IPS DF 6.9 (cell line): ENCODE results near the gene DYNLT1.
"Not testable (repeated sequence)": the region's sequence is repeated elsewhere in the genome, so short reads cannot be mapped to it uniquely, and the experiment has no call there.

ENCODE experiments used
- DNase-seq: peaks from one replicate; pipeline ENCODE4 v3.0.0-alpha.2; 2013; ENCODE audit warnings: low read depth, low spot score
- H3K27ac ChIP-seq: one replicate; pipeline ENCODE4 v1.5.1; 2013; ENCODE audit warnings: low read length, control low read depth
- H3K27me3 ChIP-seq: 2 replicates; pipeline ENCODE4 v1.6.1; 2013; ENCODE audit warnings: mild to moderate bottlenecking, low read length; ENCODE audit not compliant: control insufficient read depth, insufficient read depth
- H3K36me3 ChIP-seq: 2 replicates; pipeline ENCODE4 v1.6.1; 2013; ENCODE audit warnings: low read length; ENCODE audit not compliant: control insufficient read depth, insufficient read depth
- H3K4me1 ChIP-seq: 2 replicates; pipeline ENCODE4 v1.6.1; 2013; ENCODE audit warnings: low read length; ENCODE audit not compliant: control insufficient read depth, insufficient read depth
- H3K4me3 ChIP-seq: 2 replicates; pipeline ENCODE4 v1.5.1; 2013; ENCODE audit warnings: mild to moderate bottlenecking, low read length
- H3K9me3 ChIP-seq: 2 replicates; pipeline ENCODE4 v1.6.1; 2013; ENCODE audit warnings: low read length, inconsistent platforms; ENCODE audit not compliant: control insufficient read depth, insufficient read depth
- WGBS: extraction: QIAGEN DNeasy Blood & Tissue Kit; methylation state at CpG from one replicate; pipeline ENCODE4 v1.1.7; 2013; ENCODE audit warnings: mixed read lengths, missing lambda C conversion rate; ENCODE audit not compliant: insufficient read length, insufficient coverage; 5-methylcytosine and 5-hydroxymethylcytosine counted together

DYNLT1 gene

GRCh38 chr6:158607411-158608170 is 37.0 kb downstream of the DYNLT1 start:
- no CpG with 5 or more reads among the region's 14 CpGs for WGBS
- Histone ChIP-seq H3K9me3 (no peaks in the 10 kb centered on the region), H3K27ac (no peak overlapping the region), H3K27me3 (no peaks in the 10 kb centered on the region), H3K4me3 (no peak overlapping the region), H3K36me3 (peaks cover 20% of the 10 kb centered on the region; the same call in 1 of the 2 replicates), H3K4me1 (peaks cover 8% of the 10 kb centered on the region)
- no peak for DNase-seq

GRCh38 chr6:158606935-158607334 is 37.6 kb downstream of the DYNLT1 start:
- Histone ChIP-seq H3K4me3 (no peak overlapping the region), H3K9me3 (no peaks in the 10 kb centered on the region), H3K27ac (no peak overlapping the region), H3K4me1 (peaks cover 8% of the 10 kb centered on the region), H3K36me3 (peaks cover 20% of the 10 kb centered on the region; the same call in 1 of the 2 replicates), H3K27me3 (no peaks in the 10 kb centered on the region)
- no CpG with 5 or more reads among the region's 7 CpGs for WGBS
- DNase-seq = no peak

- H3K27me3 ChIP-seq, H3K9me3 ChIP-seq, H3K4me3 ChIP-seq, H3K4me1 ChIP-seq, DNase-seq, H3K27ac ChIP-seq: not testable (repeated sequence)
- no CpG with 5 or more reads among the region's 15 CpGs for WGBS
- peaks cover 20% of the 10 kb centered on the region; the same call in 1 of the 2 replicates for H3K36me3 ChIP-seq
Measured at GRCh38 chr6:158606011-158606410, 38.5 kb downstream of the DYNLT1 start.

- Histone ChIP-seq H3K36me3 (peaks cover 17% of the 10 kb centered on the region; the same call in 1 of the 2 replicates), H3K4me3 (no peak overlapping the region), H3K27me3 (no peaks in the 10 kb centered on the region), H3K27ac (no peak overlapping the region), H3K9me3 (no peaks in the 10 kb centered on the region), H3K4me1 (no peaks in the 10 kb centered on the region)
- DNase-seq = peak; percentile 58
- no CpG with 5 or more reads among the region's 13 CpGs for WGBS
Measured at GRCh38 chr6:158605266-158605878, 39.2 kb downstream of the DYNLT1 start.

GRCh38 chr6:158604048-158604406 is 40.5 kb downstream of the DYNLT1 start:
- Histone ChIP-seq H3K27ac (no peak overlapping the region), H3K9me3 (no peaks in the 10 kb centered on the region), H3K4me3 (no peak overlapping the region), H3K27me3 (no peaks in the 10 kb centered on the region), H3K36me3 (peaks cover 12% of the 10 kb centered on the region; the same call in 1 of the 2 replicates), H3K4me1 (no peaks in the 10 kb centered on the region)
- WGBS = no CpG with 5 or more reads among the region's 6 CpGs
- DNase-seq = no peak

- no peaks in the 10 kb centered on the region for H3K27me3 ChIP-seq
- H3K4me3 ChIP-seq = no peak overlapping the region
- no peak overlapping the region for H3K27ac ChIP-seq
- H3K36me3 ChIP-seq = peaks cover 14% of the 10 kb centered on the region; the same call in 1 of the 2 replicates
- no peaks in the 10 kb centered on the region for H3K4me1 ChIP-seq
- no peaks in the 10 kb centered on the region for H3K9me3 ChIP-seq
- no CpG with 5 or more reads among the region's 15 CpGs for WGBS
- DNase-seq = no peak
Measured at GRCh38 chr6:158603261-158604047, 41.1 kb downstream of the DYNLT1 start.

GRCh38 chr6:158599635-158600034 is 44.9 kb downstream of the DYNLT1 start:
- Histone ChIP-seq H3K9me3 (no peaks in the 10 kb centered on the region), H3K4me1 (no peaks in the 10 kb centered on the region), H3K36me3 (peaks cover 7% of the 10 kb centered on the region; the same call in 1 of the 2 replicates), H3K27me3 (no peaks in the 10 kb centered on the region), H3K27ac (no peak overlapping the region), H3K4me3 (no peak overlapping the region)
- WGBS = no CpG with 5 or more reads among the region's 18 CpGs
- DNase-seq = no peak

GRCh38 chr6:158597565-158597964 is 47.0 kb downstream of the DYNLT1 start:
- Histone ChIP-seq H3K27me3 (no peaks in the 10 kb centered on the region), H3K27ac (no peak overlapping the region), H3K4me1 (no peaks in the 10 kb centered on the region), H3K36me3 (peaks cover 7% of the 10 kb centered on the region; the same call in 1 of the 2 replicates), H3K4me3 (no peak overlapping the region), H3K9me3 (no peaks in the 10 kb centered on the region)
- WGBS = no CpG with 5 or more reads among the region's 4 CpGs
- no peak for DNase-seq

GRCh38 chr6:158596861-158597260 is 47.7 kb downstream of the DYNLT1 start:
- H3K4me1 ChIP-seq = no peaks in the 10 kb centered on the region
- no CpG with 5 or more reads among the region's 6 CpGs for WGBS
- H3K27me3 ChIP-seq = no peaks in the 10 kb centered on the region
- H3K36me3 ChIP-seq = peaks cover 7% of the 10 kb centered on the region; the same call in 1 of the 2 replicates
- DNase-seq = no peak
- no peak overlapping the region for H3K27ac ChIP-seq
- no peaks in the 10 kb centered on the region for H3K9me3 ChIP-seq
- H3K4me3 ChIP-seq = no peak overlapping the region

GRCh38 chr6:158595223-158595622 is 49.3 kb downstream of the DYNLT1 start:
- H3K4me1 ChIP-seq = no peaks in the 10 kb centered on the region

More at GRCh38 chr6:158595223-158595622, 49.3 kb downstream of the DYNLT1 start:
- H3K27ac ChIP-seq = no peak overlapping the region
- no CpG with 5 or more reads among the region's 5 CpGs for WGBS
- no peak for DNase-seq
- H3K27me3 ChIP-seq = no peaks in the 10 kb centered on the region
- no peaks in the 10 kb centered on the region for H3K9me3 ChIP-seq
- peaks cover 12% of the 10 kb centered on the region; the same call in 1 of the 2 replicates for H3K36me3 ChIP-seq
- no peak overlapping the region for H3K4me3 ChIP-seq
